DND-41 (cell line): ENCODE results near the gene JAGN1.
"Not testable (repeated sequence)": the region's sequence is repeated elsewhere in the genome, so short reads cannot be mapped to it uniquely, and the experiment has no call there.

Experiments used
- EZH2 ChIP-seq: IDR thresholded peaks from 3 replicates; pipeline ENCODE4 v1.6.1; 2012; ENCODE audit warnings: borderline replicate concordance, low read depth, mild to moderate bottlenecking, moderate library complexity, low read length, inconsistent platforms; ENCODE audit not compliant: severe bottlenecking
- TF ChIP-seq, protein P1 (sequence below): IDR thresholded peaks from 2 replicates; pipeline ENCODE4 v1.5.1; 2012; ENCODE audit warnings: borderline replicate concordance, low read length, moderate library complexity, mild to moderate bottlenecking; ENCODE audit not compliant: poor library complexity, severe bottlenecking; ENCODE audit errors: extremely low read depth

DNA sequence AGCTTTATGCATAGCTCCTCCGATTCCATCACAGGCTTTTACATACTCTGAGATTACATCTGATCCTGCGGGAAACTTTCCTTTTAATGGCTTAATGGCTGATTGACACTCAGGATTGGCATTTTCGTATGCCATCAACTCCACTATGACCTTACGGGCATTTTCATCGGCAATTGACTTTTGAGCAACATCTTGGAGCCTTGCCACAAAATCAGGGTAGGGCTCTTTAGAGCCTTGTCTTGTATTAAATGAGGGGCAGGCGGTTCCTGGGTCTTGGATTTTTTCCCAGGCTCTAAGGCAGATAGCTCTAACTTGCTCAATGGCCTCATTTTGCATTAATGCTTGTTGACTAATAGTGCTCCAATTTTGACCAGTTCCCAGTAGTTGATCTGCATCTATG lies 38.5 kb upstream of the JAGN1 start:
- TF ChIP-seq, protein P1, sequence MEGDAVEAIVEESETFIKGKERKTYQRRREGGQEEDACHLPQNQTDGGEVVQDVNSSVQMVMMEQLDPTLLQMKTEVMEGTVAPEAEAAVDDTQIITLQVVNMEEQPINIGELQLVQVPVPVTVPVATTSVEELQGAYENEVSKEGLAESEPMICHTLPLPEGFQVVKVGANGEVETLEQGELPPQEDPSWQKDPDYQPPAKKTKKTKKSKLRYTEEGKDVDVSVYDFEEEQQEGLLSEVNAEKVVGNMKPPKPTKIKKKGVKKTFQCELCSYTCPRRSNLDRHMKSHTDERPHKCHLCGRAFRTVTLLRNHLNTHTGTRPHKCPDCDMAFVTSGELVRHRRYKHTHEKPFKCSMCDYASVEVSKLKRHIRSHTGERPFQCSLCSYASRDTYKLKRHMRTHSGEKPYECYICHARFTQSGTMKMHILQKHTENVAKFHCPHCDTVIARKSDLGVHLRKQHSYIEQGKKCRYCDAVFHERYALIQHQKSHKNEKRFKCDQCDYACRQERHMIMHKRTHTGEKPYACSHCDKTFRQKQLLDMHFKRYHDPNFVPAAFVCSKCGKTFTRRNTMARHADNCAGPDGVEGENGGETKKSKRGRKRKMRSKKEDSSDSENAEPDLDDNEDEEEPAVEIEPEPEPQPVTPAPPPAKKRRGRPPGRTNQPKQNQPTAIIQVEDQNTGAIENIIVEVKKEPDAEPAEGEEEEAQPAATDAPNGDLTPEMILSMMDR: not testable (repeated sequence)
- not testable (repeated sequence) for TF ChIP-seq EZH2
